ENCODE data around the gene VDR.

VDR gene

DNA sequence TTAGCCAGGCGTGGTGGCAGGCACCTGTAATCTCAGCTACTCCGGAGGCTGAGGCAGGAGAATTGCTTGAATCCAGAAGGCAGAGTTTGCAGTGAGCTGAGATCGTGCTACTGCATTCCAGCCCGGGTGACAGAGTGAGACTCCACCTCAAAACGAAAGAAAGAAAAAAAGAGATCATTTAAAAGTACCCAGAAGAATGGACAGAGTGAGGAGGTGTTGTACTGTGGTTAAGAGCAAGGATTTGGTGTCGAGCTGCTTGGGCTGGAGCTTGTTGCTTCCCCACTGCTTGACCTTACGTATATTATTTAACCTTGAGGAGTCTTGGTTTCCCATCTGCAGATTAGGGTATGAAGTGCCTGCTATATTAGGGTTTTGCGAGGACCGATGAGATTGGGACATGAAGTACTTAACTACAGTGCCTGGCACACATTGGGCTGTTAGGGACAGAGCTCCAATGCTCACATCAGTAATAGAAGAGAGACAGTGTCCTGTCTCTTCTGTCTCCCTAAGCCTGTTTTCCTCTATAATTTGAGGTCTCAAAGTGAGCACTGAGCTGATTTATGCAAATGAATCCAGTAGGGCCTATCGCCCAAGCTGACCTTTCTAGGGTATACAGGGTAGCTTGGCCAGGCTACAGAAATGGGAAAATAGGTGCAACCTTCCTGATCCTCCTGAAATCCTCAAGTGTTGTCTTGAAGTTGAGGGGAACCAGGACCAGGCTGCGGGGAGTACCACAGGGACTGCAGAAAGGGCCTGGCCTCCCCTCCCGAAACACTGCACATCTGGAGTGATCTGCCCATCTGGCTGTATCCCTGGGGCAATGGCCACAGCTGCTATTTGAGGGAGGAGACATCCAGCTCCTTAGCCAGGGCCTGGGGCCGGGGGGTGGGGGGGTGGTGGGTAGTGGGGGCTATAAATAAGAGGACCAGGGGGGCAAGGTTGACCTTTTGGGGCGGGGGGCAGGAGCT, 76.5 kb downstream of the VDR start:
- Histone ChIP-seq H3K27me3 (no peaks in the 10 kb centered on the region), H3K27ac (peak overlapping the region; percentile 78 to 99), H3K9me3 (no peaks in the 10 kb centered on the region), H3K4me1 (peaks cover 3 to 65% (median 54%) of the 10 kb centered on the region in 4 donors), H3K4me3 (no peak overlapping the region), H3K36me3 (no peaks in the 10 kb centered on the region)
- no peak for DNase-seq
- intact Hi-C loops (cut with DNase I; ENCODE audit: low total_unique reads): no loop called here
- TF ChIP-seq, protein P1, sequence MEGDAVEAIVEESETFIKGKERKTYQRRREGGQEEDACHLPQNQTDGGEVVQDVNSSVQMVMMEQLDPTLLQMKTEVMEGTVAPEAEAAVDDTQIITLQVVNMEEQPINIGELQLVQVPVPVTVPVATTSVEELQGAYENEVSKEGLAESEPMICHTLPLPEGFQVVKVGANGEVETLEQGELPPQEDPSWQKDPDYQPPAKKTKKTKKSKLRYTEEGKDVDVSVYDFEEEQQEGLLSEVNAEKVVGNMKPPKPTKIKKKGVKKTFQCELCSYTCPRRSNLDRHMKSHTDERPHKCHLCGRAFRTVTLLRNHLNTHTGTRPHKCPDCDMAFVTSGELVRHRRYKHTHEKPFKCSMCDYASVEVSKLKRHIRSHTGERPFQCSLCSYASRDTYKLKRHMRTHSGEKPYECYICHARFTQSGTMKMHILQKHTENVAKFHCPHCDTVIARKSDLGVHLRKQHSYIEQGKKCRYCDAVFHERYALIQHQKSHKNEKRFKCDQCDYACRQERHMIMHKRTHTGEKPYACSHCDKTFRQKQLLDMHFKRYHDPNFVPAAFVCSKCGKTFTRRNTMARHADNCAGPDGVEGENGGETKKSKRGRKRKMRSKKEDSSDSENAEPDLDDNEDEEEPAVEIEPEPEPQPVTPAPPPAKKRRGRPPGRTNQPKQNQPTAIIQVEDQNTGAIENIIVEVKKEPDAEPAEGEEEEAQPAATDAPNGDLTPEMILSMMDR (IDR thresholded peaks at IDR 0.05): no peak

DNA sequence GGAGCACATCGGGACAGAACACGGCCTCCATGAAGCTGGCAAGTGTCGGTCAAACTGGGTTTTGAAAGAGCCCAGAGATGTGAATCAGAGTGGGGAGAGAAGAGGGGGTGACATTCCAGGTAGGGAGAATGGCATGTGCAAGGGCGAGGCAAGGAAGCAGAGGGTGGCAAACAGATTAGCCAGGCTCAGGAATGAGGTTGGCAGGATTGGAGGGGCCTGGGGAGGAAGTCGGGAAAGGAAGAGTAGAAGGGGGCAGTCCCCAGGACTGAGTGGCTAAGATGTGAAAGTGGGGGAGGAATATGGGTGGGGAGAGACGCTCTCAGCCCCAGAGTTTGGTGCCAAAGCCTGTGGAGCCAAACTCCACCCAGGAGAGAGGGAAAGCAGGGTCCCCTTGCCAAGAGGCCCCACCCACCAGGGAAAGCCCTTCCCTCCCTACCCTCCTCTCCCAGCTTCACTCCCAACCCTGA, 79.6 kb downstream of the VDR start:
- Histone ChIP-seq H3K27me3 (no peaks in the 10 kb centered on the region), H3K36me3 (no peaks in the 10 kb centered on the region), H3K27ac (peak overlapping the region; percentile 91 to 99), H3K9me3 (no peaks in the 10 kb centered on the region), H3K4me3 (no peak overlapping the region), H3K4me1 (peaks cover 15 to 92% (median 80%) of the 10 kb centered on the region in 4 donors)
- intact Hi-C loops (cut with DNase I; ENCODE audit: low total_unique reads): no loop called here
- TF ChIP-seq, protein P1 (IDR thresholded peaks at IDR 0.05): no peak
- peak in 1 of 2 donors; percentile 84 for DNase-seq

DNA sequence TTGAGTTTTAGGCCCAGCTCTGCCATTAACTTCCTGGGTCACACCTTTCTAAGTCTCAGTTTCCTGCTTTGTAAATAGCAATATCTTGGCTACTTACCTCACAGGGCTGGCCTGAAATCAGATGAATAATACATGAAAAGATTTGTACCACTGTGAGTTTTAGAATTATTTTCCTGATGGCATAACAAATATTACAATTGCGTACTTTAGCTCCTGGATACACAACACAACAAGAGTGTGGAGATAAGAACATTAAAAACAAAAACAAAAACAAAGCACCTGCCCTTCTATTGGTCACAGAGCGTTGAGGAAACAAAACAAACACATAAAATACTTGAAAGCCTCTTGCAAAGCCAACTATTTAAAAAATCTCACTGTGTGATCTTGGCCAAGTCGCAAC, 80.2 kb downstream of the VDR start:
- Histone ChIP-seq H3K4me1 (peaks cover 15 to 90% (median 77%) of the 10 kb centered on the region in 4 donors), H3K27ac (peak overlapping the region; percentile 91 to 99), H3K4me3 (no peak overlapping the region), H3K27me3 (no peaks in the 10 kb centered on the region), H3K36me3 (no peaks in the 10 kb centered on the region), H3K9me3 (no peaks in the 10 kb centered on the region)
- intact Hi-C loops (cut with DNase I; ENCODE audit: low total_unique reads): no loop called here
- no peak for DNase-seq
- TF ChIP-seq, protein P1 (IDR thresholded peaks at IDR 0.05): no peak

DNA sequence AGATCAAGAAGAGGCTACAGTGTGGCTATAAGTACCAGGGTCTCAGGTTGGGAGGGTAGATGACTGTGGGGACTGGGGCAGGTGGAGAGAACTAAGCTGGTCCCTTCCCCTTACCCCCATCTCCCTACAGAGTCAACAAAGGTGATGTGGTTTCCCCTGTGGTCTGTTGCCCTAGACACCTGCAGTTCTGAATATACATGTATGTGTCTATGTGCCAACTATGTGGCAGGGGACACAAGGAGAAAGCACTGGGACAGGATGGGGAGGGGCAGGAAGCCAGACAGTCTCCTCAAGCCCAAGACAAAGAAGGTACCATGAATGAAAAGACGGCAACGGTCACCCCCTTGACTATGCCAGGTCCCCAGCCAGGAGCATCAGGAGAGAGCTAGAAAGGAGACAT, 80.6 kb downstream of the VDR start:
- DNase-seq: no peak

DNA sequence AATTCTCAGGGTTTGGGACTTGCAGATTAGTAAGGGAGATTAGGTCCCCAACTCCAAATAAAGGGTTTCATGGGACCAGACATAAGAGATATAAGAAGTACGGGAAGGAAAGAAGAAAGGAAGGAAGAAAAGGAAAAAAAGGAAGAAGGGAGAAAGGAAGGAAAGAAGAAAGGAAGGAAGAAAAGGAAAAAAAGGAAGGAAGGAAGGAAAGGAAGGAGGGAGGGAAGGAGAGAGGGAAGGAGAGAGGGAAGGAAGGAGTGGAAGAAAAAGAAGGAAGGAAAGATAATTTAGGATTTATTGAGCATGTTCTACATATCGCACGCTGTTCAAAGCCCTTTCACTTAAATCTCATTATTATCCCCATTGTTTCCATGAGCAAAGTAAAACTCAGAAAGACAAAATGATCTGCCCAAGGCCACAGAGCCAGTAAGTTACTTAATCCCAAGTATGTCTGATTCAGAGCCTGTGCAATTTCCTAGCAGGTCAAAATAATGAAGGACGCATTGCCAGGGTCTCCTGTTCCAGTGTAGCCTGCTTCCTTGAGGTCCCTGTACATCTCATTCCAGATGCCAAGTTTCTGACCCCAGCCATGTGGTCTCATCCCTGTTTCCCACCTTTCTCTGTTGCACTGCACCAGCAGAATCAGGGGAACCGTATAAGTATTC, 81.2 kb downstream of the VDR start:
- TF ChIP-seq, protein P1 (IDR thresholded peaks at IDR 0.05): no peak
- intact Hi-C loops (cut with DNase I; ENCODE audit: low total_unique reads): no loop called here
- DNase-seq: no peak
- Histone ChIP-seq H3K27me3 (no peaks in the 10 kb centered on the region), H3K9me3 (no peaks in the 10 kb centered on the region), H3K4me1 (peaks cover 14 to 80% (median 69%) of the 10 kb centered on the region in 4 donors), H3K4me3 (no peak overlapping the region), H3K36me3 (no peaks in the 10 kb centered on the region), H3K27ac (peak overlapping the region; percentile 91 to 99)

More for the DNA sequence above, 80.6 kb downstream of the VDR start:
- Histone ChIP-seq H3K27ac (peak overlapping the region; percentile 91 to 99), H3K9me3 (no peaks in the 10 kb centered on the region), H3K4me1 (peaks cover 15 to 86% (median 73%) of the 10 kb centered on the region in 4 donors), H3K36me3 (no peaks in the 10 kb centered on the region), H3K27me3 (no peaks in the 10 kb centered on the region), H3K4me3 (no peak overlapping the region)
- intact Hi-C loops (cut with DNase I; ENCODE audit: low total_unique reads): no loop called here
- TF ChIP-seq, protein P1 (IDR thresholded peaks at IDR 0.05): no peak
